Vagina (tissue), 2 donors: ENCODE measurements around the gene PTPN1.
A peak's percentile ranks its signal among the peaks of the same experiment; 100 is the strongest.

ENCODE experiments used
- POLR2A ChIP-seq, 2 donors: fragments of 450-650 bp; IDR thresholded peaks; one replicate each; pipeline ENCODE4 v1.6.1; 2017; ENCODE audit warnings: antibody characterized with exemption in 2 of 2, mild to moderate bottlenecking in 2 of 2, moderate library complexity in 2 of 2
- TF ChIP-seq, protein P1 (sequence below), 3 experiments: fragments of 450-650 bp in 2 of 3; fragments of 200-600 bp in 1 of 3; sonication (generic) in 1 of 3; IDR thresholded peaks; one replicate each; pipeline ENCODE4 v1.5.1; 2017 to 2019; ENCODE audit warnings: antibody characterized with exemption in 3 of 3, mild to moderate bottlenecking in 2 of 3, moderate library complexity in 2 of 3

DNA sequence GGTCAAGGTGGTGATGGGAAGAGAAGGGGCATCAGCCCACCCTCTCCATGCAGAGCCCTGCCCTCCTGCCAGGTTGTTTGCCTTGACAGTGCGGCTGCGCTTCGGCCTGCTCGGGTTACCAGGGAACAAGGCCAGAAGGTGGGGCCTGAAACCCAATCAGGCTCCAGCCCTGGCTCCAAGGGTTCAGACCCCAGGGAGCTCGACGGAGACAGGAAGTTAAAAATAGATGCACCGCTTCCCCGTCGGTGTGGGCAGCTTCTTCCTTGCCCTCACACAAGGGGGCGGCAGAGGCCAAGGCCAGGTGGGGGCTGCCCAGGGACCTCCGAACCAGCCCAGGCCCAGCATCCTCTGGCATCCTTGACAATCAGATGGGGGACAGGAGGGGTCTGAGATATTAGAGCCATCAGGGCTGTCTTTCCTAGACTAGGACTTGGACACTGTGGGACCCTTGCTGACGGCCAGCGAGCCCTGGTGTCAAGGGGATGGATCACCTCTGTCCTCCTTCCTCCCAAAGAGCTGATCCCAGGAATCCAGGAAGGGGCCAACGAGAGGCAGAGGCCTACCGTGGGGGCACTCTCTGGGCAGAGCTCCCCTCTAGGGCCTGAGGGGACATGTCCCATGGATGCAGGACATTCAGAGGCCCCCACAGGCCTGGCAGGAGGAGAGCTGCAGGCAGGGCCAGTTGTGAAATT lies 115.9 kb downstream of the PTPN1 start:
- TF ChIP-seq, protein P1, sequence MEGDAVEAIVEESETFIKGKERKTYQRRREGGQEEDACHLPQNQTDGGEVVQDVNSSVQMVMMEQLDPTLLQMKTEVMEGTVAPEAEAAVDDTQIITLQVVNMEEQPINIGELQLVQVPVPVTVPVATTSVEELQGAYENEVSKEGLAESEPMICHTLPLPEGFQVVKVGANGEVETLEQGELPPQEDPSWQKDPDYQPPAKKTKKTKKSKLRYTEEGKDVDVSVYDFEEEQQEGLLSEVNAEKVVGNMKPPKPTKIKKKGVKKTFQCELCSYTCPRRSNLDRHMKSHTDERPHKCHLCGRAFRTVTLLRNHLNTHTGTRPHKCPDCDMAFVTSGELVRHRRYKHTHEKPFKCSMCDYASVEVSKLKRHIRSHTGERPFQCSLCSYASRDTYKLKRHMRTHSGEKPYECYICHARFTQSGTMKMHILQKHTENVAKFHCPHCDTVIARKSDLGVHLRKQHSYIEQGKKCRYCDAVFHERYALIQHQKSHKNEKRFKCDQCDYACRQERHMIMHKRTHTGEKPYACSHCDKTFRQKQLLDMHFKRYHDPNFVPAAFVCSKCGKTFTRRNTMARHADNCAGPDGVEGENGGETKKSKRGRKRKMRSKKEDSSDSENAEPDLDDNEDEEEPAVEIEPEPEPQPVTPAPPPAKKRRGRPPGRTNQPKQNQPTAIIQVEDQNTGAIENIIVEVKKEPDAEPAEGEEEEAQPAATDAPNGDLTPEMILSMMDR (IDR thresholded peaks at IDR 0.05): peak in 2 of 3 experiments; percentile 39 to 48
- TF ChIP-seq POLR2A (IDR thresholded peaks at IDR 0.05): no peak
